BJ (cell line): ENCODE results near the gene BRICD5. TPM values are rescaled to one million over a fixed set of nuclear protein-coding genes. Genes with fewer than 3 reads are reported as not detected.

Experiments
- CTCF ChIA-PET: fragments of 350-600 bp; formaldehyde crosslinking; extraction: SDS; loops from one replicate; lab custom pipeline; 2021; ENCODE audit warnings: antibody characterized with exemption, inconsistent platforms; lab: Yijun Ruan, JAX
- POLR2A ChIA-PET: fragments of 300-600 bp; sonication (Branson Sonifier 250); formaldehyde crosslinking; extraction: SDS; loops from one replicate; lab custom pipeline; 2021; ENCODE audit warnings: antibody characterized with exemption; lab: Charles Lee
- DNase-seq: peaks from one replicate; pipeline ENCODE4 v3.0.0-alpha.2; 2011; ENCODE audit warnings: low read depth
- H3K27me3 ChIP-seq: 2 replicates; pipeline ENCODE4 v1.6.0; 2011; ENCODE audit warnings: low read length; ENCODE audit not compliant: control insufficient read depth, insufficient read depth
- H3K36me3 ChIP-seq: 2 replicates; pipeline ENCODE4 v1.5.1; 2011; ENCODE audit warnings: low read length; ENCODE audit not compliant: control insufficient read depth, insufficient read depth
- H3K4me3 ChIP-seq: 2 replicates; pipeline ENCODE4 v1.5.1; 2011; ENCODE audit warnings: low read depth, mild to moderate bottlenecking, control low read depth, low read length
- polyA plus RNA-seq: library from polyadenylated mRNA; depleted of rRNA; stranded (reverse); fragments of >200 nt; gene quantifications from 2 replicates; pipeline ENCODE4 v1.2.3, GENCODE V29; 2011
- TF ChIP-seq, protein P1 (sequence below): IDR thresholded peaks from 2 replicates; pipeline ENCODE4 v1.5.1; 2011; ENCODE audit warnings: low read depth, mild to moderate bottlenecking, control low read depth, inconsistent platforms, low read length, moderate library complexity; ENCODE audit not compliant: insufficient read depth

The BRICD5 gene
- polyA plus RNA-seq, 1 experiment, result 1.5 TPM

DNA sequence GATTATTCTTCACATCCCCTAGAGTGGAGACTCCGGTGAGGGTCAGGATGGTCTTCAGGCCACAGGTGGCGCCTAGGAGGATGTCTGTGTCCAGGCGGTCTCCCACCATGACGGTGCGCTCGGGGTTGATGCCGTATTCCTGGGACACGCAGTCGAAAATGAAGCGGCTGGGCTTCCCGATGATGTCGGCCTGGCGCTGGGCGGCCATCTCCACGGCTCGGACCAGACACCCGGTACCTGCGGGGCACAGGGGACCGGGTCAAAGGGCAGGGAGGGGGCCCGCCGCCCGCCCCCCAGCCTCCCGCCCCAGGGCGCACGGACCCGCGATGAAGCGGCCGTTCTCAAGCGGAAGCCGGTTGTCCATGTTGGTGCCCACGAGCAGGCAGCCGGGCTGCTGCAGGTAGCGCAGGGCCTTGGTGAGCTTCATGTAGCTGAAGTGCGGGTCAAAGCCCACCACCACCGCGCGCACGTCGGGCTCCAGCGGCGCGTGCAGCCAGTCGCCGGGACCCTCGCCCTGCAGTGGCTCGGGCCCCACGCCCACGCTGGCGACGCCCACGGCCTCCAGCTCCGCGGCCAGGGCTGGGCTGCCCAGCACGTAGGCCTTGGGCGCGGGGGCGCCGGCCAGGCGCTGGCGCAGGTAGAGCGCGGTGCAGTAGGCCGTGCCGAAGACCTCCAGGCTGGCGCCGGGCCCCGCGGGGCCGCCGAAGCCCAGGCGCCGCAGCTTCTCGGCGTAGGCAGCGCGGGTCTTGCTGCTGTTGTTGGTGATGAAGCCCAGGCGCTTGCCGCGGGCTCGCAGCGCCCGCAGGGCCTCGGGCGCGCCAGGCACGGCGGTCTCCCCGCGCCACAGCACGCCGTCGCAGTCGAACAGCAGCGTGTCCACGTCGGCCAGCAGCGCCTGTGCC, 3.4 kb upstream of the BRICD5 start:
- POLR2A ChIA-PET, result interaction anchor here (0.5 to 1.6 kb wide), 4 partner anchors 8 to 811 kb away, joined by 4 to 7 read pairs (median 4); partner anchors contain the start of genes NTHL1, TRAF7 and TSC2
- H3K4me3 ChIP-seq, result peak overlapping the region; percentile 56
- H3K27me3 ChIP-seq, result no peaks in the 10 kb centered on the region
- TF ChIP-seq, protein P1, sequence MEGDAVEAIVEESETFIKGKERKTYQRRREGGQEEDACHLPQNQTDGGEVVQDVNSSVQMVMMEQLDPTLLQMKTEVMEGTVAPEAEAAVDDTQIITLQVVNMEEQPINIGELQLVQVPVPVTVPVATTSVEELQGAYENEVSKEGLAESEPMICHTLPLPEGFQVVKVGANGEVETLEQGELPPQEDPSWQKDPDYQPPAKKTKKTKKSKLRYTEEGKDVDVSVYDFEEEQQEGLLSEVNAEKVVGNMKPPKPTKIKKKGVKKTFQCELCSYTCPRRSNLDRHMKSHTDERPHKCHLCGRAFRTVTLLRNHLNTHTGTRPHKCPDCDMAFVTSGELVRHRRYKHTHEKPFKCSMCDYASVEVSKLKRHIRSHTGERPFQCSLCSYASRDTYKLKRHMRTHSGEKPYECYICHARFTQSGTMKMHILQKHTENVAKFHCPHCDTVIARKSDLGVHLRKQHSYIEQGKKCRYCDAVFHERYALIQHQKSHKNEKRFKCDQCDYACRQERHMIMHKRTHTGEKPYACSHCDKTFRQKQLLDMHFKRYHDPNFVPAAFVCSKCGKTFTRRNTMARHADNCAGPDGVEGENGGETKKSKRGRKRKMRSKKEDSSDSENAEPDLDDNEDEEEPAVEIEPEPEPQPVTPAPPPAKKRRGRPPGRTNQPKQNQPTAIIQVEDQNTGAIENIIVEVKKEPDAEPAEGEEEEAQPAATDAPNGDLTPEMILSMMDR, result no peak
- DNase-seq, result no peak
- peaks cover 8% of the 10 kb centered on the region for H3K36me3 ChIP-seq
- CTCF ChIA-PET, result no interaction called here

DNA sequence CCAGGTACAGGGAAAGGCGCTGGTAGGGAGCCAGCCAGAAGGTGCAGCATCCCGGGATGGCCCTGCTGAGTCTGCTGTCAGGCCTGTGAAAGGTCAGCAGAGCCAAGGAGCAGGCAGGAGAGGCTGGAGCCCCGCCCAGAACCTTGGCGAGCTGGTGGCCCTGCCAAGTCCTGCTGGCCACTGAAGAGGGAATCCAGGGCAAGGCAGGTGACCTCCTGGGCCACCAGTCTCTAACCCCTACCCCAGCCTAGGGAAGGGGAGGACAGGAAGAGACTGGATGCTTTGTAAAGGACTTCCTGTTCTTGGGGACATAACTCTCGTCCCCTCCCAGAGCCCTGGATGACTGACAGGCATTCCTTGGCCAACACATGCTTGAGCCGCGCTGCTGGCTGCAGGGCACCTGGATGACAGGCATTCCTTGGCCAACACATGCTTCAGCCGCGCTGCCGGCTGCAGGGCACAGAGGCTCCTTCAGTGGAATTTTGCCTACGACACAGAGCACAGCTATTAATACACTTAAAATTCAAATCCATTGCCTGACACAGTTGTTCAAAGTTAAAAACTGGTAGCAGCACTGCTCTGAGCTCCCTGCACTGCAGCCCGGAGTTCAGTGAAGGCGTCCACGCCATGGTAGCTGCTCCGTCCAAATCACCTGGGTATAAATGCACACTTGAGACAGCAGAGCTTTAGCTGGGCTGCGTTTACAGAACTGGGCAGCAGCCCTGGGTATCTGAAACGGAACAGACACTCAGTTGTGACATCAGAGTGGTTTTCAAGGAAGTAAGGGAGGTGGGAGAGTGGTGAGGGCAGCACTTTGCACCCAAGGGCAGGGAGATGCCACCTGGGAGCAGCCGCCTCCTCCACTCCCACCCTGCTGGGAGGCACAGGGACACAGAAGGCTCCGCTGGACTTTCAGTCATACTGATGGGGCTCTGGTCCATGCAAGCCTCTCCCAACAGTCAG, 2.0 kb upstream of the BRICD5 start:
- no peak for DNase-seq
- ChIA-PET CTCF (no interaction called here), POLR2A (no interaction called here)
- Histone ChIP-seq H3K36me3 (peaks cover 15% of the 10 kb centered on the region), H3K27me3 (no peaks in the 10 kb centered on the region), H3K4me3 (no peak overlapping the region)
- TF ChIP-seq, protein P1, result no peak

GRCh38 chr16:2211923-2212347, 1.3 kb upstream of the BRICD5 start:
- Histone ChIP-seq H3K27me3 (no peaks in the 10 kb centered on the region), H3K4me3 (no peak overlapping the region), H3K36me3 (peaks cover 19% of the 10 kb centered on the region)
- no peak for DNase-seq
- CTCF ChIA-PET, result no interaction called here
- POLR2A ChIA-PET, result no interaction called here
- TF ChIP-seq, protein P1, result no peak

DNA sequence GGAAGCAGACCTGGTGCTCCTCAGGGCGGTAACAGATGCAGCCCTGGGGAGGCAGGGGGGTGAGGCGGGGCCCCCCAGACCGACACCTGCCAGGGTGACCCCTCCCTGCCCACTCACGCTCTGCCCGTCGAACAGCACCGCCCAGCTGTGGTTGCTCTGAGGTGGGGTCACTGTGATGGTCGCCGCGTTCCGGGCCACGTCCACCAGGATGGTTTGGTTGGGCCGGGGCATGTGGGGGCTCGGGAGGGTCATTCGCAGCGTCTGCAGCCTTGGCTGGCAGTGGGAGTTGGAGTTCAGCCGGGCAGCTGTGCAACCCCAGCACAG, 692 bp downstream of the BRICD5 start:
- ChIA-PET CTCF (no interaction called here), POLR2A (no interaction called here)
- DNase-seq, result no peak
- TF ChIP-seq, protein P1, result no peak
- H3K27me3 ChIP-seq, result no peaks in the 10 kb centered on the region
- peaks cover 19% of the 10 kb centered on the region for H3K36me3 ChIP-seq
- no peak overlapping the region for H3K4me3 ChIP-seq
